HepG2 (cell line): ENCODE results near the gene BCL2L2.
"Not testable (repeated sequence)": the region's sequence is repeated elsewhere in the genome, so short reads cannot be mapped to it uniquely, and the experiment has no call there.

Experiments
- CTCF ChIP-seq: sonication (generic); formaldehyde crosslinking; IDR thresholded peaks from 2 replicates; pipeline ENCODE4 v1.5.0; 2020; ENCODE audit warnings: mild to moderate bottlenecking, missing genetic modification reagents, moderate library complexity
- ELK4 ChIP-seq: sonication (generic); formaldehyde crosslinking; IDR thresholded peaks from 2 replicates; pipeline ENCODE4 v1.9.0; 2021; ENCODE audit warnings: missing genetic modification reagents, borderline replicate concordance
- EP300 ChIP-seq, 3 experiments: sonication (generic) in 1 of 3; formaldehyde crosslinking in 1 of 3; IDR thresholded peaks; 2 replicates each; pipeline versions ENCODE4 v1.5.1 to v1.6.1; 2011 to 2020; ENCODE audit warnings: low read depth in 2 of 3, low read length in 2 of 3, borderline replicate concordance in 1 of 3, improper control_type of control experiment in 1 of 3, mild to moderate bottlenecking in 1 of 3, missing genetic modification reagents in 1 of 3, moderate library complexity in 1 of 3
- JUN ChIP-seq: sonication (generic); formaldehyde crosslinking; IDR thresholded peaks from 2 replicates; pipeline ENCODE4 v1.4.0; 2020; ENCODE audit warnings: mild to moderate bottlenecking, missing genetic modification reagents
- REPIN1 ChIP-seq: sonication (generic); formaldehyde crosslinking; IDR thresholded peaks from 2 replicates; pipeline ENCODE4 v1.8.0; 2022; ENCODE audit warnings: missing genetic modification reagents, low read depth, mild to moderate bottlenecking, borderline replicate concordance

GRCh38 chr14:23260849-23261248 is 45.8 kb upstream of the BCL2L2 start:
- TF ChIP-seq ELK4 (CRISPR knock-in tag); REPIN1 (CRISPR knock-in tag); CTCF (CRISPR knock-in tag); JUN (CRISPR knock-in tag); EP300 (IDR thresholded peaks at IDR 0.05; ENCODE audit: low read depth in 2 of 2, low read length in 2 of 2); EP300 (CRISPR knock-in tag; IDR thresholded peaks at IDR 0.05; ENCODE audit: borderline replicate concordance): not testable (repeated sequence)
